Activated CD4-positive, alpha-beta T cell treated with anti-CD3 and anti-CD28 coated beads, Interleukin-2, amount 50 U/mL, for 48 hours (primary cell): ENCODE measurements around the gene AFF3.

ENCODE experiments used
- DNase-seq, 2 experiments: peaks; one replicate each; pipeline ENCODE4 v3.0.0-alpha.2; 2020

The AFF3 gene

DNA sequence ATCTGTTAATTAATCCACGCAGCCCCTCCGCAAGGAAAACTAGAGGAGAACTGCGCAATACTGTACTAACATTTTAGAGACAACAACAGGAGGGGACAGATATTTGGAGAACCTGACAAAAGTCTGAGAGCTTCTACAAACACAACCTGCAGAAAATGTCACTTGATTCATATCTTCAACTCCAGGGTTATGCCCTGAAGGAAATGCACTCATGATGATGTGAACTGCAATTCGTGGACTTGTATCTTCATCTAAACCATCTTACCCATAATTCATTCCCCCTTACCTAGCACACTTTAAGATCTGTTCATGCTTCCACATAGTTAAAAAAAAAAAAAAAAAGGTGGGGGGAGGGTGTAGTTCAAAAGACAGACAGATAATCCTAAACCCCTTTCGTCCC, 75.5 kb downstream of the AFF3 start:
- no peak for DNase-seq

DNA sequence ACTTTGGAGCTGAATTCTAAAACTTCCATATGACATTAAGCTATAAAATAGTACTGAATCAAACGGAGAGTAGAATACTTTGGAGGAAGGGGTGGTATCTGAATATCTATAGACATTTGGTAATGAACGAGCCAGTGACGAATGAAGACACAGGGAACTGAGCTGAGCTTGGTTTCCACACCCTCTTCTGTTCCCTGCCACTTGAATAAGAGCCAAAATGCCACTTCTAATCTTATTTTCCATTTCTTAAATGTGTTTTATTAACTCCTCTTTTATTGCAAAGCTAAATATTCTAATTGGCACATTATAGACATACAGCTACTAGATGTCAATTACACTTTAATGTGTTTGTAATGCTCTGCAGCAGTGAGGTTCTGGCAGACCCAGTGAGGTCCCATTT, 76.1 kb downstream of the AFF3 start:
- no peak for DNase-seq

GRCh38 chr2:100064592-100065428, 77.6 kb downstream of the AFF3 start:
- DNase-seq: no peak

- peak in 1 of 2 experiments; percentile 22 for DNase-seq
These were observed 78.2 kb downstream of the AFF3 start for GRCh38 chr2:100064165-100064564.

GRCh38 chr2:100063459-100063953, 78.9 kb downstream of the AFF3 start:
- DNase-seq: no peak

- no peak for DNase-seq
These were observed 80.1 kb downstream of the AFF3 start for GRCh38 chr2:100062336-100062735.

DNA sequence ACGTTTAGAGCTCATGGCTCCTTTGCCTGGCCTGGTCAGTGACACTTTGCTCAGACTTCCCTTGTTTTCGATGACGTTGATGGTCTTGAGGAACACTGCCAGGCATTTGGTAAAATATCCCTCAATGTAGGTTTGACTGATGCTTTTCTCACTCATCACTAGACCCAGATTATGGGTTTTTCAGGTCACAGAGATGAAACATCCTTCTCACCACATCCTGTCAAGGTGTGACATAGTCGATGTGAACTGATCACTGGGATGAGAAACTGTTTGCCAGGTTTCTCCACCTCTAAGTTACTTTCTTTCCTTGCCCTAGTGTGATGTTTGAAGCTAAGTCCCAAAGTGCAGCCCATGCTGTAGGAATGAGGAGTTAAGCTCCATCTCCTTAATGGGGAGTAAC, 81.5 kb downstream of the AFF3 start:
- DNase-seq: no peak

- DNase-seq: no peak
These were observed 82.8 kb downstream of the AFF3 start for GRCh38 chr2:100059638-100060037.

- no peak for DNase-seq
These were observed 84.5 kb downstream of the AFF3 start for GRCh38 chr2:100057901-100058261.

DNA sequence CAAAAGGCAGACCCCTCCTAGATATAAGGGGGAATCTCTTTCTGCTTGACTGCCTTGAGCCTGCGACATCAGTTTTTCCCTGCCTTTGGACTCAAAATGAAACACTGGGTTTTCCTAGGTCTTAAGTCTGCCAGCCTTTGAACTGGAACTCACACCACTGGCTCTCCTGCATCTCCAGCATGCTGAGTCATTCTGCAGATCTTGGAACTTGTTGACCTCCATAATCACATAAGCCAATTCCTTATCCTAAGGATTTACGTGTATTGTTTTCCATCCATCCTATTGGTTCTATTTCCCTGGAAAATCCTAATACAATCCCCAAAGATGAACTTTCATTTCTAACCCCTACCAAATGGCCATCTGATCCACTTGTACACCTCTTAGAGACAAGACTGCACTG, 88.0 kb downstream of the AFF3 start:
- no peak for DNase-seq

GRCh38 chr2:100053087-100053885, 89.1 kb downstream of the AFF3 start:
- no peak for DNase-seq

GRCh38 chr2:100052650-100053049, 89.7 kb downstream of the AFF3 start:
- no peak for DNase-seq

DNA sequence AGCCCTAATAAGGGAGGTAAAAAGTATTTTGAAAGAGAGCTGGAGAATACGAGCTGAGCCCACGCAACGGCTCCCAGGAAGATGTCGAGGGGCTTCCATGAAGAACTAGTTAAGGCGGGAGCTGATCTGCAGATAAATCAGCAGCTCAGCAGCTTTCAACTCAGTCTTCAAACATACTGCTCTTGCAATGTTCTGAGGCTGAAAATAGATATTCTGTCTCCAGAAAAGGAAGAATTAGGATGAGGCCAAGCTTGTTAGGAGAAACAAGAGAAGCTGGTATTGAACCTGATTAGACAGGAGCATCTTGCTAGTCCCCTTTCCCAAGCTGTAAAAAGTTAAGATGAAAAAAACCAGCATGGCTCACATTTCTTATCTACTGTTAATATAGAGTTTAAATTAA, 91.1 kb downstream of the AFF3 start:
- DNase-seq: no peak

- no peak for DNase-seq
These were observed 91.7 kb downstream of the AFF3 start for GRCh38 chr2:100050685-100051084.

DNA sequence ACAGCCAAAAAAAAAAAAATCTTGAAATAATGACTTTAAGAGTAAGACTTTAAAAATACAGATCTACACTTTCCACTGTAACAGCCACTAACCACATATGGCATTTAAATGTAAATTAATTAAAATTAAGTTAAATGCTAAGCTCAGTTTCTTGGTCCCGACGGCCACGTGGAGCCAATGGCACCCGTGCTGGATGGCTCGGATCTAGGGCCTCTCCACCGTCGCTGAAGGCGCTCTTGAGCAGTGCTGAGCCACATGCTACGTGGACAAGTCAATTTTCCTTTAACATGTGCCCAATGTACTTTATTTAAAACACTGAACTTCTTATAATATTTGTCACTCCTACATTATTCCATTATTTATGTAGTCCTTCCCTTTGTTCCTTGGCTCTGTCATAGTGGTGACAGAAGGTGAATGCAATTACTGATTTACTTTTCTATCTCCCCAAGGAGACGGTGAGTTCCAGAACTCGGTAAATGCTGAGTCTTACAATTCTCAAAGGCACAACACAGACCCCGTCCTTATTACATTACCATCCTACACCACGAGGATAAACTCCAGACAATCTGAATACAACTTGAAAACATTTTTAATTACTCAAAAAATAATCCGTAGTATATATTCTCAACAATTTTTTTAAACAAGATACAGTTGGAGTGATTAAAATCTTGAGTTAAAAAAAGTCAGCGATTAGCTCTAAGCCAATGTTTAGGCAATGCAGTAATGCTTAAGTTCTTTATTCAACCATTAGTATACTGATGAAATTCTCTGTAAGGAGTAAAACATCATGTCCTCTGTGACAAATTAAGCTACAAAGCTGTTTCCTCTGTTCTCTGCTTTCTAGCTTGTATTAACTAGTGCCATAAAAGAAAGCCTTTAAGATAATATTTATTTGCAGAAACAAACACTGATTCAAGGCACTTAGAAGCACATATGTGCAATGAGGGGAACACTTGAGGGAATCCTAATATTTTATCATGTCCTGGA, 95.1 kb downstream of the AFF3 start:
- no peak for DNase-seq

DNA sequence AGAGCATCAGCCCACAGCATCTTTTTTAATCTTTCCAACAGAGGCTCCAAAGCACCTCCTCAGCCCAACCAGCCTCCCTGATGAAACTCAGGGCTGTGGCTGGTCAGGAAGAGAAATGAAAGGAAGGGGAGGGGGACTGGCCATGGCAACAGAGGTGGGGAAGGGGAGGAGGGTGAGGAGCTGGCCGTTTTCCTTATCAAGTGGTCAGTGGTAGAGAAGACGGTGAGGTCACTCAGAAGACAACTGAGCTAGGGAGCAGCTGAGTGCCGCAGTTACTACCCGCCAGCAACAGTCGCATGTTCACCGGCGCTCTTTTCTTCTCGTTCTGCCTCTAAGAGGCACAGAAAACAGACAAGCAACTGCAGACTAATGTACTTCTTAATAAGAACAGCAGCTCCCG, 97.4 kb downstream of the AFF3 start:
- DNase-seq: no peak

DNA sequence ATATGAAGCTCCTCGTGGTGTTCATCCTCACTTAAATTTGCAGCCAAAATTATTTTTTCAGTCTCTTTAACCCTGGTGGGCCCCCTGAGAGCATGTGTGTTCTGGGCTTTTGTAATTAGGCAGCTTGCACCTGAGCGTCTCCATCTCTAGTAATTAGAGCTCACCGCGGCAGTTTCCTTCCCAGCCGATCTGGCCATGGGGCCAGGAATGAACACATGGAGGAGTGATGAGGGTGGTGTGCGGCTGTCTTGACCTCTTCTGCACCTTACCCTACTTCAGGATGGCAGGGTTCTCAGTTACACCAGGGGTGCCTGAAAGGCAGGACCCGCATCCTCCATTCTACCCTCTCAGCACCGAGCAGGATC, 98.5 kb downstream of the AFF3 start:
- no peak for DNase-seq

- no peak for DNase-seq
These were observed 99.1 kb downstream of the AFF3 start for GRCh38 chr2:100043081-100043890.

DNA sequence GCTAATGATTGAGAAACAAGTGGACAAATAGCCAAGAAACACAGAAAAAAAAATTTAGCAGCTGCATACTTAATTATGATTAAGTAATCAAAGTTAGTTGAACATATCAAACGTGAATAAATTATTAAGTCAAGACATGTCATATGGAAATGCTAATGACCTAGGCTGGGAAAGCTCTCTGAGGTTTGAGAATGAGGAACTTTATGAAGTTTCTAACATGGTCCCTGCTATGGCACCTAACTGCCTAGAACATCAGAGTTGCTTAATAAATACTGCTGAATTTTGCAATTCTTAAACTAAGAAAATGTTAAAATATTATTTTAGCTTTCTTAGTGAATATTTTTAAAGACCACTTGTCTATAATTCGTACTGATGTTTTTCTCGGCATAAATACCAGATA, 99.8 kb downstream of the AFF3 start:
- no peak for DNase-seq

DNA sequence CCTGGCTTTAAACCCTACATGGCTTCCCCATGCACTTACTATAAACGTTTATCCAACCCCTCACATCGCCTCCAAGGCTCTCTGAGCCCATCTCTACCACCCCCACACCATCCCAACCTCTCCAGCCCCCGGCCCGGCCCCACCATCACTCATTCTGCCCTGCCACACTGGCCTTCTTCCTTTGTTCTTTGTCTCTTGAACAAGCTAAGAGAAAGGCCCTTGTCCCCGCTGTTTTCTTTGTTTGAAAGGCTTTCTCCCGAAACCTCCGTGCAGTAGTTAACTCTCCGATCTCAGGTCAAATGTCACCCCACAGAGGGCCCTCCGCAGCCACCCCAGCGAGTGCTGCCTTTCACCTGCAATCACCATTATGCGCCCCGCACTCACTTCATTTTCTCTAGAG, 100.4 kb downstream of the AFF3 start:
- no peak for DNase-seq

- no peak for DNase-seq
These were observed 101.0 kb downstream of the AFF3 start for GRCh38 chr2:100041385-100041784.

GRCh38 chr2:100040906-100041305, 101.5 kb downstream of the AFF3 start:
- DNase-seq: no peak
